Vagina (tissue), 2 donors: ENCODE measurements around the gene DEPP1.

Source experiments
- CTCF ChIP-seq, 3 experiments: fragments of 450-650 bp in 2 of 3; fragments of 200-600 bp in 1 of 3; sonication (generic) in 1 of 3; IDR thresholded peaks; one replicate each; pipeline ENCODE4 v1.5.1; 2017 to 2019; ENCODE audit warnings: antibody characterized with exemption in 3 of 3, mild to moderate bottlenecking in 2 of 3, moderate library complexity in 2 of 3
- POLR2AphosphoS5 ChIP-seq, 2 donors: sonication (generic); formaldehyde crosslinking; IDR thresholded peaks; one replicate each; pipeline ENCODE4 v1.9.0; 2017; ENCODE audit warnings: antibody characterized with exemption in 2 of 2, mild to moderate bottlenecking in 2 of 2, low read depth in 1 of 2; ENCODE audit not compliant: insufficient read depth in 1 of 2

- no peak for TF ChIP-seq POLR2AphosphoS5 (IDR thresholded peaks at IDR 0.05; ENCODE audit: insufficient read depth in 1 of 2, low read depth in 1 of 2)
- TF ChIP-seq CTCF (IDR thresholded peaks at IDR 0.05), result no peak
Observed at GRCh38 chr10:44949915-44950314, 28.7 kb downstream of the DEPP1 start.
